ENCODE measurements around the gene IFI30. TPM values are rescaled to one million over a fixed set of nuclear protein-coding genes. Genes with fewer than 3 reads are reported as not detected.
A peak's percentile ranks its signal among the peaks of the same experiment; 100 is the strongest.

The IFI30 gene
- 100 to 1,000 TPM in 1 of 8 experiments, 10 to 100 TPM in 2, 1 to 10 TPM in 3, under 1 TPM in 2; 0.09 to 163 (median 3.1) TPM for total RNA-seq

DNA sequence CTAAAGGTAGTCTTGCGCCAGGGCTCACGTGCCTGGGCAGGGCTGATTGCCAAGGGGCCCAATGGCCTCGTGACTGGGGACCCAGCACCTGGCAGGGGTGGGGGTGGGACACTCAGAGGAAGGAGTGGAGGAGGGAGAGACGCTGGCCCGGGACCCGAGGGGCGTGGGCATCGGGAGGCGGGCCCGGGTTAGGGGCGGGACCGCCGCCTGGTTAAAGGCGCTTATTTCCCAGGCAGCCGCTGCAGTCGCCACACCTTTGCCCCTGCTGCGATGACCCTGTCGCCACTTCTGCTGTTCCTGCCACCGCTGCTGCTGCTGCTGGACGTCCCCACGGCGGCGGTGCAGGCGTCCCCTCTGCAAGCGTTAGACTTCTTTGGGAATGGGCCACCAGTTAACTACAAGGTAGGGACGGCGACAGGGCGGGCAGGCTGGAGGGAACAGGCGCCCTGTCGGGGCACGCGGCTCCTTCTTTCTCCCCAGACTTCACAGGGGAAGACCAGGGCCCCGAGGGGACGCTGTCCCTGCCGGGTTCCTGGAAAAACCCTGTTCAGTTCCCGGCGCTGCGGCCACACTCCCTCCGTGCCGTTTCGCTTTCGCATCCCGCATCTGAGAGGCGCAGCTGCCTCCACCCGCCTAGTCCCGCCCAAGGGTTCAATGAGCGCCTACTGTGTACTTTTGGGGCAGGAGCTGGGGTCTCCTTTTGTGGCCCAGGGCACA is at the start of gene IFI30:
IFI30 (plus strand) TSS at position 242 of the 717 bp plus-strand sequence; CDS start at position 271, 29 bp downstream.
- Histone ChIP-seq H3K27ac (no peak within 1 kb of the TSS), H3K4me1 (replicated peaks in 1 of 2) (peaks cover 7 to 8% of the 10 kb centered on the region in 2 donors), H3K4me3 (peak within 1 kb of the TSS in 3 of 5 donors; percentile 13 to 26 (median 14))
- 0% methylated on average over 1 to 4 of the region's 47 CpGs; no CpG with 5 or more reads in 8 of the 10 experiments for WGBS, 10 experiments
- in situ Hi-C loops (cut with MboI; ENCODE audit: low pct_unique_long_range_greater_than_20kb in 2 of 9, low sequenced_read_pairs in 9 of 9, unreplicated experiment in 9 of 9) = no loop called here
- peak; percentile 65 to 87 (median 74) for ATAC-seq (replicated peaks in 6 of 8)

GRCh38 chr19:18123819-18124218 is 49.8 kb upstream of the IFI30 start:
- Histone ChIP-seq H3K27ac (no peak overlapping the region), H3K4me3 (no peak overlapping the region), H3K4me1 (replicated peaks in 1 of 2) (peaks cover 3 to 9% of the 10 kb centered on the region in 2 donors)
- in situ Hi-C loops (cut with MboI; ENCODE audit: low pct_unique_long_range_greater_than_20kb in 2 of 9, low sequenced_read_pairs in 9 of 9, unreplicated experiment in 9 of 9) = no loop called here
- ATAC-seq (replicated peaks in 6 of 8) = no peak
- 97 to 98% methylated on average over 4 to 9 of the region's 26 CpGs; no CpG with 5 or more reads in 8 of the 10 experiments for WGBS, 10 experiments

DNA sequence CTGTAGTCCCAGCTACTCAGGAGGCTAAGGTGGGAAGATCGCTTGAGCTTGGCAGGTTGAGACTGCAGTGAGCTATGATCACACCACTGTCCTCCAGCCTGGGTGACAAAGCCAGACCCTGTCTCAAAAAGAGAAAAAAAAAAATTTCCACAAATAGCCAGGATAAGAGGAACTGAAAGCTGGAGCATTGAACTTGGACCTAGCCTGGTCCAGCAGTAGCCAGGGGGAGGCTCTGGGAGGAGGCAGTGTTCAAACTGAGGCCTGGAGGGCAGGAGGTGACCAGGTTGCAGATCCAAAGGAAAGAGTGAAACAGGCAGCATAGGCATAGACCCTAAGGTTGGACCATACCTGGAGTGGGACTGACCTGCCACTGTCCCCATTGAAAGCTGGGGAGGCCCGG is 47.5 kb upstream of the IFI30 start:
- Histone ChIP-seq H3K4me3 (no peak overlapping the region), H3K27ac (no peak overlapping the region), H3K4me1 (replicated peaks in 1 of 2) (no peaks in the 10 kb centered on the region)
- in situ Hi-C loops (cut with MboI; ENCODE audit: low pct_unique_long_range_greater_than_20kb in 2 of 9, low sequenced_read_pairs in 9 of 9, unreplicated experiment in 9 of 9) = no loop called here
- ATAC-seq (replicated peaks in 6 of 8) = no peak
- WGBS, 10 experiments = 100% methylated on average over 1 of the region's 2 CpGs; no CpG with 5 or more reads in 8 of the 10 experiments

GRCh38 chr19:18128044-18128443 is 45.6 kb upstream of the IFI30 start:
- in situ Hi-C loops (cut with MboI; ENCODE audit: low pct_unique_long_range_greater_than_20kb in 2 of 9, low sequenced_read_pairs in 9 of 9, unreplicated experiment in 9 of 9) = no loop called here
- 40 to 100% (median 82%) methylated on average over 1 to 2 of the region's 3 CpGs; no CpG with 5 or more reads in 6 of the 10 experiments for WGBS, 10 experiments
- Histone ChIP-seq H3K4me3 (no peak overlapping the region), H3K4me1 (replicated peaks in 1 of 2) (no peaks in the 10 kb centered on the region), H3K27ac (no peak overlapping the region)
- ATAC-seq (replicated peaks in 6 of 8) = no peak

DNA sequence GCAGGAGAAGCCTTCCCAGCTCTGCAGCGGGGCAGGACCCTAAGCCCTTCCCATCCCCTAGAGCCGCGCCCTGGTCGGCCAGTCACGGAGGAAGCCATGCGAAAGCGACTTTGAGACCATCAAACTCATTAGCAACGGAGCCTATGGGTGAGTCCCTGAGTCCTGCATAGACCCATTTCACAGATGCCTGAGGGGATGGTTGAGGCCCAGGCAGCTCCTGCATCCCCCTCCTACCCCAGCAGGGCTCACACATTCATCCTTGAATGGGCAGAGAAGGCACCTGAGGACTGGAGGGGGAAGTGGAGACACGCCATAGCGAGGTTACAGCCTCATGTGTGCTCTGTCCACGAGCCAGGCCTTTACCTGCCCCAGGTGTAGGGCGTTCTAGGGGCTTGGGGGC is 44.8 kb upstream of the IFI30 start:
- Histone ChIP-seq H3K27ac (no peak overlapping the region), H3K4me3 (no peak overlapping the region), H3K4me1 (replicated peaks in 1 of 2) (no peaks in the 10 kb centered on the region)
- WGBS, 10 experiments = 72 to 100% (median 94%) methylated on average over 1 to 7 of the region's 12 CpGs; no CpG with 5 or more reads in 4 of the 10 experiments
- no peak for ATAC-seq (replicated peaks in 6 of 8)
- in situ Hi-C loops (cut with MboI; ENCODE audit: low pct_unique_long_range_greater_than_20kb in 2 of 9, low sequenced_read_pairs in 9 of 9, unreplicated experiment in 9 of 9) = no loop called here

GRCh38 chr19:18130523-18131242 is 42.9 kb upstream of the IFI30 start:
- ATAC-seq (replicated peaks in 6 of 8) = no peak
- Histone ChIP-seq H3K27ac (no peak overlapping the region), H3K4me1 (replicated peaks in 1 of 2) (no peaks in the 10 kb centered on the region), H3K4me3 (no peak overlapping the region)
- WGBS, 10 experiments = 53 to 100% (median 92%) methylated on average over 1 to 13 of the region's 21 CpGs; no CpG with 5 or more reads in 2 of the 10 experiments
- in situ Hi-C loops (cut with MboI; ENCODE audit: low pct_unique_long_range_greater_than_20kb in 2 of 9, low sequenced_read_pairs in 9 of 9, unreplicated experiment in 9 of 9) = no loop called here

- WGBS, 10 experiments = 80 to 100% (median 98%) methylated on average over 1 to 6 of the region's 31 CpGs; no CpG with 5 or more reads in 2 of the 10 experiments
- Histone ChIP-seq H3K4me3 (no peak overlapping the region), H3K4me1 (replicated peaks in 1 of 2) (no peaks in the 10 kb centered on the region), H3K27ac (no peak overlapping the region)
- ATAC-seq (replicated peaks in 6 of 8) = peak in 3 of 8 experiments; percentile 17 to 66 (median 24)
- in situ Hi-C loops (cut with MboI; ENCODE audit: low pct_unique_long_range_greater_than_20kb in 2 of 9, low sequenced_read_pairs in 9 of 9, unreplicated experiment in 9 of 9) = no loop called here
These were observed 41.6 kb upstream of the IFI30 start for GRCh38 chr19:18131841-18132596.

DNA sequence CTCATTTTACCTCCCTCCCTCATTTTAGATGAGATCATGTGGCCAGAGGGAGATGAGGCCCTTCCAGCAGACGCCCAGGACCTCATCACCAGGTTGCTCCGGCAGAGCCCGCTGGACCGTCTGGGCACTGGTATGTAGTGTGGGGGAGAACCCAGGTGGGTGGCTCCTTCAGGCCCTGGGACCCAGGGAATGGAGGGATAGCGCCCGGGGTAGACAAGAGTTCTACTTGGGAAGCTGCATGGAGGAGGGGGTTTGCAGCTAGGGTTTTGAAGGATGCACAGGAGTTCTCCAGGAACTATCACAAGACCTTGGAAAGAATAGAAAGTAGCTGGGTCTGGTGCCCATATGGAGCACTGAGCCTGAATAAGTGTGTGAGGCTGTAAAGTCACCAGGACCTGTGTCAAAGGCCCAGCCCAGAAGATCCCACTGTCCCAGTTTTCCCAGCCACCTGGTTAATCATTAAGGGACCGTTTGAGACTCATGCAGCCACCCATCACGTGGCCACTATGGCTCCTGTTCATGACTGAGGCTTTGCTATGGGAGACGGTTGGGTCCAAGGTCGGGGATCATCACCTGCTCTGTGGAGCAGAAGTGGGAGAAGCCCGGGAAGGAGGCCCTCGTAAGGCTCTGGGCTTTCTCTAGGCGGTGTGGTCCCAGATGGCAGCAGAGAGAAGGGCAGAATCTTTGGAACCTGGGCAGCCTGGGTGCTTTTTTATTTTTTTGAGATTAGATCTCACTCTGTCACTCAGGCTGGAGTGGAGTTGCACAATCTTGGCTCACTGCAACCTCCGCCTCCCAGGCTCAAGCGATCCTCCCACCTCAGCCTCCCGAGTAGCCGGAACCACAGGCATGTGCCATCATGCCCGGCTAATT is 37.7 kb upstream of the IFI30 start:
- ATAC-seq (replicated peaks in 6 of 8) = no peak
- Histone ChIP-seq H3K4me3 (no peak overlapping the region), H3K4me1 (replicated peaks in 1 of 2) (no peaks in the 10 kb centered on the region), H3K27ac (no peak overlapping the region)
- in situ Hi-C loops (cut with MboI; ENCODE audit: low pct_unique_long_range_greater_than_20kb in 2 of 9, low sequenced_read_pairs in 9 of 9, unreplicated experiment in 9 of 9) = no loop called here
- WGBS, 10 experiments = 64 to 100% (median 87%) methylated on average over 2 to 10 of the region's 18 CpGs; no CpG with 5 or more reads in 1 of the 10 experiments

DNA sequence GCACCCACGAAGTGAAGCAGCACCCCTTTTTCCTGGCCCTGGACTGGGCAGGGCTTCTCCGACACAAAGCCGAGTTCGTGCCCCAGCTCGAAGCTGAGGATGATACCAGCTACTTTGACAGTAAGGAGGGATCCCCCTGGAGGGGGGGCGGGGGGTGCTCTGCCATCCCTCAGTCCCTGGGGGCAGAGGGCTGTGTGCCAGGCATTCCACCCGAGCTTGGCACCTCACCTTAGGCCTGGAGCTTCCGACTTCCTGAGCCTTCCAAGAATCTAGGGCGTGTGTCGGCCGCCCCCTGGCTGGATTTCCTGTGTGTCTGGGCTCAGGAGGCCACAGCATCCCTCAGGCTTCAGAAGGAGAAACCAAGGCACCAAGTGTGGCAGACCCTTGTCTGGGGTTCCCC is 36.4 kb upstream of the IFI30 start:
- Histone ChIP-seq H3K4me3 (no peak overlapping the region), H3K27ac (no peak overlapping the region), H3K4me1 (replicated peaks in 1 of 2) (no peaks in the 10 kb centered on the region)
- in situ Hi-C loops (cut with MboI; ENCODE audit: low pct_unique_long_range_greater_than_20kb in 2 of 9, low sequenced_read_pairs in 9 of 9, unreplicated experiment in 9 of 9) = no loop called here
- no peak for ATAC-seq (replicated peaks in 6 of 8)
- 94 to 100% methylated on average over 2 to 3 of the region's 11 CpGs; no CpG with 5 or more reads in 8 of the 10 experiments for WGBS, 10 experiments

DNA sequence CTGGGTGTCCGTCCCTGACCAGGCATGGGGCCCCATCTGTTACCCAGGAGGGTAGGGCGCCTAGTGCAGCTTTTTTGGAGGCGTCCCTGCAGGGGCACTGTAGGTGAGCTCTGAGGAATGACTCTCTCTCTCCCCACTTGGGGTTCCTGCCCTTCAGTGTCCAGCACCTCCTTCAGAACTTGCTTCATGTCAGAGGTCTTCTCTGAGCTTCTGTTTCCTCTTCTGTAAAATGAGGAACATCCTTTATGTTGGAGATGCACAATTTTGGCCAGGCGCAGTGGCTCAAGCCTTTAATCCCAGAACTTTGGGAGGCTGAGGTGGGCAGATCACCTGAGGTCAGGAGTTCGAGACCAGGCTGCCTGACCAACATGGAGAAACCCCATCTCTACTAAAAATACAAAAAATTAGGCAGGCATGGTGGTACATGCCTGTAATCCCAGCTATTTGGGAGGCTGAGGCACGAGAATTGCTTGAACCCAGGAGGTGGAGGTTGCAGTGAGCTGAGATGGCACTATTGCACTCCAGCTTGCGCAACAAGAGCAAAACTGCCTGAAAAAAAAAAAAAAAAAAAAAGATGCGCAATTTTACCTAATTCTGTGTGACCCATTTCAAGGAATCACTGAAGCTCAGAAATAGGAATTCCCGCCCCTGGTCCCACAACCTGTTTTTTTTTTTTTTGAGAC is 35.8 kb upstream of the IFI30 start:
- WGBS, 10 experiments = 82 to 100% (median 90%) methylated on average over 1 to 9 of the region's 9 CpGs; no CpG with 5 or more reads in 1 of the 10 experiments
- in situ Hi-C loops (cut with MboI; ENCODE audit: low pct_unique_long_range_greater_than_20kb in 2 of 9, low sequenced_read_pairs in 9 of 9, unreplicated experiment in 9 of 9) = no loop called here
- Histone ChIP-seq H3K4me3 (no peak overlapping the region), H3K27ac (no peak overlapping the region), H3K4me1 (replicated peaks in 1 of 2) (no peaks in the 10 kb centered on the region)
- ATAC-seq (replicated peaks in 6 of 8) = no peak

DNA sequence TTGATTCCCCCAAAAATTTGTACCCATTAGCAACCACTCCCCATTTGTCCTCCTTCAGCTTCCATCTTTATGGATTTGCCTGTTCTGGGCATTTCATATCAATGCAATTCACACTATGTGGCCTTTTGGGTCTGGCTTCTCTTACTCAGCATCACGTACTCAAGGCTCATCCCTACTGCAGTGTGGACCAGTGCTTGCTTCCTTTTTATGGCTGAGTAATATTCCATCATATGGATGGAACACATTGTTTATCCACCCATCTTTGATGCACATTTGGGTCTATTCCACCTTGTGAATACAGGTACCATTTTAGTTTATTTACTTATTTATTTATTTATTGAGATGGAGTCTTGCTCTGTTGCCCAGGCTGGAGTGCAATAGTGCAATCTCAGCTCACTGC is 33.1 kb upstream of the IFI30 start:
- H3K4me1 ChIP-seq (replicated peaks in 1 of 2) = no peaks in the 10 kb centered on the region
- WGBS, 10 experiments = 80 to 100% (median 100%) methylated on average over 1 of the region's 1 CpG; no CpG with 5 or more reads in 3 of the 10 experiments
- no peak overlapping the region for H3K4me3 ChIP-seq
- in situ Hi-C loops (cut with MboI; ENCODE audit: low pct_unique_long_range_greater_than_20kb in 2 of 9, low sequenced_read_pairs in 9 of 9, unreplicated experiment in 9 of 9) = no loop called here
- no peak overlapping the region for H3K27ac ChIP-seq
- no peak for ATAC-seq (replicated peaks in 6 of 8)

DNA sequence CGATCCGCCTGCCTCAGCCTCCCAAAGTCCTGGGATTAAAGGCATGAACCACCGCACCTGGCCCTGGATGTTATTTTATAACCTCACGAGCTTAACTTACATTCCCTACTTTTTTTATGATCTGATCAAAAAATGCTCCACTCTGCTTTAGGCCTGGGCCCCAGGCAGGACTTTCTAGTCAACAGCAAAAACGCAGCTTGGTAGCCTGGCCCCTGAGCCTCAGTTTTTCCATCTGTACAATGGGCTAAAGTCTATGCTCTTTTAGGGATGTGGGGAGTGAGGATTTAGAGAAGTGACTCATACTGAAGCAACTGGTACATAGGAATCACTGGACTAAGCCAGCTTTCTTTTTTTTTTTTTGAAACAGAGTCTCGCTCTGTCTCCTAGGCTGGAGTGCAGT is 32.6 kb upstream of the IFI30 start:
- no peak for ATAC-seq (replicated peaks in 6 of 8)
- H3K27ac ChIP-seq = no peak overlapping the region
- H3K4me1 ChIP-seq (replicated peaks in 1 of 2) = no peaks in the 10 kb centered on the region
- in situ Hi-C loops (cut with MboI; ENCODE audit: low pct_unique_long_range_greater_than_20kb in 2 of 9, low sequenced_read_pairs in 9 of 9, unreplicated experiment in 9 of 9) = no loop called here
- 68 to 100% (median 94%) methylated on average over 1 to 3 of the region's 6 CpGs; no CpG with 5 or more reads in 4 of the 10 experiments for WGBS, 10 experiments
- no peak overlapping the region for H3K4me3 ChIP-seq

Data from motor neuron (in vitro differentiated cells).